HG03175 (cell line): ENCODE results near the gene RHOD.

Source experiments
- ATAC-seq: cut with Tn5 transposase; IDR thresholded peaks from one replicate; pipeline ENCODE4 v1.9.1; 2021; ENCODE audit warnings: mild to moderate bottlenecking, moderate library complexity; ENCODE audit not compliant: unreplicated experiment

Gene RHOD

GRCh38 chr11:67056267-67057204 lies at the start of gene RHOD:
Gene RHOD (plus strand): TSS chr11:67056847. CDS start chr11:67056903, 56 bp downstream.
- ATAC-seq: no peak

GRCh38 chr11:67007126-67007525 lies 49.5 kb upstream of the RHOD start:
- no peak for ATAC-seq

GRCh38 chr11:67010296-67010905 lies 46.2 kb upstream of the RHOD start:
- no peak for ATAC-seq

GRCh38 chr11:67013511-67014045 lies 43.1 kb upstream of the RHOD start:
- ATAC-seq: no peak

- no peak for ATAC-seq
Measured at GRCh38 chr11:67014343-67014742, 42.3 kb upstream of the RHOD start.

GRCh38 chr11:67015048-67015447 lies 41.6 kb upstream of the RHOD start:
- ATAC-seq: no peak

- ATAC-seq: no peak
Measured at GRCh38 chr11:67016550-67016949, 40.1 kb upstream of the RHOD start.

GRCh38 chr11:67020949-67021348 lies 35.7 kb upstream of the RHOD start:
- no peak for ATAC-seq

- no peak for ATAC-seq
Measured at GRCh38 chr11:67022341-67022933, 34.2 kb upstream of the RHOD start.

GRCh38 chr11:67022961-67023956 lies 33.4 kb upstream of the RHOD start, which contains the start of gene SYT12:
Gene SYT12 (plus strand): TSS chr11:67023134. CDS start chr11:67030145, 7,011 bp downstream.
- ATAC-seq: no peak

- no peak for ATAC-seq
Measured at GRCh38 chr11:67023957-67024353, 32.7 kb upstream of the RHOD start.

- ATAC-seq: no peak
Measured at GRCh38 chr11:67024410-67024809, 32.2 kb upstream of the RHOD start.

GRCh38 chr11:67024966-67025365 lies 31.7 kb upstream of the RHOD start:
- no peak for ATAC-seq

- ATAC-seq: no peak
Measured at GRCh38 chr11:67025750-67026149, 30.9 kb upstream of the RHOD start.

GRCh38 chr11:67026941-67027340 lies 29.7 kb upstream of the RHOD start:
- ATAC-seq: no peak

GRCh38 chr11:67027483-67027930 lies 29.1 kb upstream of the RHOD start:
- ATAC-seq: no peak

- ATAC-seq: peak; percentile 80
Measured at GRCh38 chr11:67027943-67028542, 28.6 kb upstream of the RHOD start.

- ATAC-seq: no peak
Measured at GRCh38 chr11:67029146-67029545, 27.5 kb upstream of the RHOD start.

GRCh38 chr11:67030976-67031375 lies 25.7 kb upstream of the RHOD start:
- no peak for ATAC-seq
